ENCODE results near the gene MRGPRG.
"Not testable (repeated sequence)": the region's sequence is repeated elsewhere in the genome, so short reads cannot be mapped to it uniquely, and the experiment has no call there.

Gene MRGPRG

GRCh38 chr11:3218483-3219280 lies at the start of gene MRGPRG:
TSS of gene MRGPRG (minus strand) at chr11:3218813. CDS start at chr11:3218813, 0 bp downstream.
- no peak for DNase-seq (ENCODE audit: low read depth)

- DNase-seq (ENCODE audit: low read depth) = not testable (repeated sequence)
These were observed 43.9 kb upstream of the MRGPRG start for GRCh38 chr11:3262548-3262947.

- DNase-seq (ENCODE audit: low read depth) = not testable (repeated sequence)
These were observed 43.2 kb upstream of the MRGPRG start for GRCh38 chr11:3261831-3262230.

DNA sequence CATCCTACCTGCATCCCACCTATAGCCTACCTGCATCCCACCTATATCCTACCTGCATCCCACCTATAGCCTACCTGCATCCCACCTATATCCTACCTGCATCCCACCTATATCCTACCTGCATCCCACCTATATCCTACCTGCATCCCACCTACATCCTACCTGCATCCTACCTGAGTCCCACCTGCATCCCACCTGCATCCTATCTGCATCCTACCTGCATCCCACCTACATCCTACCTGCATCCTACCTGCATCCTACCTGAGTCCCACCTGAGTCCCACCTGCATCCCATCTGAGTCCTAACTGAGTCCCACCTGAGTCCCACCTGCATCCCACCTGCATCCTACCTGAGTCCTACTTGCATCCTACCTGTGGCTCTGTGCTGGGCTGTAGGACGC lies 38.9 kb upstream of the MRGPRG start:
- DNase-seq (ENCODE audit: low read depth) = not testable (repeated sequence)

- DNase-seq (ENCODE audit: low read depth) = not testable (repeated sequence)
These were observed 36.6 kb upstream of the MRGPRG start for GRCh38 chr11:3255241-3255640.

DNA sequence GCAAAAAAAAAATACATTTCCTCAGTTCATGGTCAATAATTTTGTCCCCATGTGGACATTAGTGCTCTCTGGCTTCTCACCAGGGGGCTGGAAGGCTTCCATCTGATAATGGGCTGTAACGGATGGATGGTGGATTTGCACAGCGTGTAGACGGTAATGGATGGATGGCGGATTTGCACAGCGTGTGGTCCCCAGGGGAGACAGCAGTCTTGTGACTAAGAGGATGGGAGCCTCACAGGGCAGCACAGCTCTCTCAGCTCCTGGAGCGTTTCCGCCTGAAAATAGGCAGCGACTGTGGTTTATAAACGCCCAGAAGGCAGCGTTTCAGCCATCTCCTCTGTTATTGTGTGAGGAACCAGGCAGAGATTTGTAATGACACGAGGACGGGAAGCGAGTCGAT lies 36.2 kb upstream of the MRGPRG start:
- not testable (repeated sequence) for DNase-seq (ENCODE audit: low read depth)

GRCh38 chr11:3245071-3245470 lies 26.5 kb upstream of the MRGPRG start:
- DNase-seq (ENCODE audit: low read depth) = no peak

GRCh38 chr11:3243880-3244279 lies 25.3 kb upstream of the MRGPRG start:
- DNase-seq (ENCODE audit: low read depth) = no peak

- DNase-seq (ENCODE audit: low read depth) = no peak
These were observed 18.5 kb upstream of the MRGPRG start for GRCh38 chr11:3237119-3237518.

GRCh38 chr11:3234846-3235245 lies 16.2 kb upstream of the MRGPRG start:
- DNase-seq (ENCODE audit: low read depth) = no peak

- DNase-seq (ENCODE audit: low read depth) = no peak
These were observed 14.3 kb upstream of the MRGPRG start for GRCh38 chr11:3232956-3233355.

GRCh38 chr11:3231851-3232744 lies 13.5 kb upstream of the MRGPRG start, which contains the start of gene MRGPRE:
TSS of gene MRGPRE (minus strand) at chr11:3232417. CDS start at chr11:3228799, 3,618 bp downstream.
- no peak for DNase-seq (ENCODE audit: low read depth)

- no peak for DNase-seq (ENCODE audit: low read depth)
These were observed 12.9 kb upstream of the MRGPRG start for GRCh38 chr11:3231550-3231850.

DNA sequence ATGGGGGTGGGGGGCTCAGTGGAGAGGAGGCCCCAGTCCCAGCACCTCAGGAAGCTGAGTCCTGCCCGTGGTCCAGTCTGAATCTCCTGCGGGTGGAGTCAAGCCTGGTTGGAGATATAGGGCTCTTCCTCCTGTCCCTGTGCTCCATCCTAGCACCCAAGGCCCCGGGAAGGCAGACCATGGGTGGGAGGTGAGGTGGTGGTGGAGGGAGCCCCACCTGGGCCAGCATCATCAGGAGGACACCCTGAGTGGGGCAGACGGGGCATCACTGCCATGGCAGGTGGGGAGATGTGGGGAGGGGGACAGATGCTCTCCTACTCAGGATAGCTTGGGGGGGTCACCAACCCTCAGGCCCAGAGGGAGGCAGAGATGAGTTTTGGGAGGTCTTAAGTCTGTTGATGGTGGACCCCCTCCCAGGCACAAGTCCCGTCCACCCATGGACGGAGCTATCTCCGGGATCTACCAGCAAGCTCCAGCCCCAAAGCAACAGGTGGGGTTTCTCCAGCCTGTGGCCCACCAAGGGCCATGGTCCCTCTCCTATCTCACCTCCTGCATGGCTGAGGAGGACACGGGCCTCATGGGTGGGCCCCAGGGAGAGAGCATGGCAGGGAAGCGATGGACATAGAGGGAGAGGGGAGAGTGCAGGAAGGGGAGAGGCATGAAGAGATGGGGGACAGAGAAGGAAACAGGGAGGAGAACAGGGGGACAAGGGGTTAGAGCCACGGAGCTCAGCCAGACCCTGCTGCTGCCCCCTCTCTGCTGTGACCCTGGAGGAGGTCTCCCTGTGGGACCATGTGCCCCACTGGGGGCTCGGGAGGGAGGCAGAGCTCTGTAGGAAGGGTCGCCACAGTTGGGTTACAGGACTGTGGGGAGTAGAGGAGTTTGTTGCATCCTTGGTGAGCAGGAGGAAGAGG lies 12.3 kb upstream of the MRGPRG start:
- no peak for DNase-seq (ENCODE audit: low read depth)

DNA sequence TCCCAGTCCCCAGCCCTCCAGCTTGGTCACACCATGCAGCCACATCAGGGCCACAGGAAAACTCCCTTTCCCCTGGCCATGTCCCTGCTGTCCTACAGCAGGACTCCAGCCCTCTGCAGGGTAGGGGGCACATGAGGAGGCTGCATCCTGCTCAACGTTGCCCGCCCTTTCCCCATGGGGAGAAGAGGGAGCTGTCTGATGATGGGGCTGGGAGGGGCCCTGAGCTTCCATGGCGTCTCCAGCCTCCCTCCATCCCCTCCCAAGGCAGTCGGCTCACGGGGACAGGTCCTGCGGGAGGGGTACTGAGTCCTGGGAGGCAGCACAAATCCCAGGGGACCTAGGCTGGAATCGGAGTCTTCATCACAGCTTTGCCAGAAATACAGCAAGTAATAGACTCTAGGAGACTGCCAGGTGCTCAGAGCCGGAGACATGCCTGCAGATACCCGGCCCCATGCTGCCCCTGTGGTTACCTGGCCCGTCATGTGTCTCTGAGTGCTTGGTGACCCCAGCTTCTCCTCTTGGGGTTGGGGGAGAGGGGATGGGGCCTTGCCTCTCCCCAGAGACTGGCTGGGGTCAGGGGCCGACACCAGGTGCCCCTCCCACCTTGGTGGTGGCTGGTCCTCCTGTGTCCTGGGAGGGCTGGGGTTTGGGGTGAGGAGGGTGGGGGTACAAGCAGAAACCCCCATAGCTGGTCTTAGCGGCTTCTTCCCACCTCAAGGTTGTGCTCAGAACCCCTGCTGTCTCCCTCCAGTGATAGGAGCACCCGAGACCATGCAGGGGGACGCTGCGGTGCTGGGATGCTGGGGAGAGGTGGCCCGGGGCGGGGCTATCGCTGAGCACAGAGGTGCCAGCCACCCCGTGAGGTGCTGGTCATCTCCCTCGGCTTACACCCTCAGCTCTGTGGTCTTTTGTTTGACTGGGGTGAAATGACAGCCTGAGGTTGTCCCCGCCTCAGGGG lies 11.3 kb upstream of the MRGPRG start:
- DNase-seq (ENCODE audit: low read depth) = no peak

GRCh38 chr11:3228445-3228829 lies 9.8 kb upstream of the MRGPRG start:
- no peak for DNase-seq (ENCODE audit: low read depth)

GRCh38 chr11:3227568-3228444 lies 9.2 kb upstream of the MRGPRG start:
- DNase-seq (ENCODE audit: low read depth) = no peak

DNA sequence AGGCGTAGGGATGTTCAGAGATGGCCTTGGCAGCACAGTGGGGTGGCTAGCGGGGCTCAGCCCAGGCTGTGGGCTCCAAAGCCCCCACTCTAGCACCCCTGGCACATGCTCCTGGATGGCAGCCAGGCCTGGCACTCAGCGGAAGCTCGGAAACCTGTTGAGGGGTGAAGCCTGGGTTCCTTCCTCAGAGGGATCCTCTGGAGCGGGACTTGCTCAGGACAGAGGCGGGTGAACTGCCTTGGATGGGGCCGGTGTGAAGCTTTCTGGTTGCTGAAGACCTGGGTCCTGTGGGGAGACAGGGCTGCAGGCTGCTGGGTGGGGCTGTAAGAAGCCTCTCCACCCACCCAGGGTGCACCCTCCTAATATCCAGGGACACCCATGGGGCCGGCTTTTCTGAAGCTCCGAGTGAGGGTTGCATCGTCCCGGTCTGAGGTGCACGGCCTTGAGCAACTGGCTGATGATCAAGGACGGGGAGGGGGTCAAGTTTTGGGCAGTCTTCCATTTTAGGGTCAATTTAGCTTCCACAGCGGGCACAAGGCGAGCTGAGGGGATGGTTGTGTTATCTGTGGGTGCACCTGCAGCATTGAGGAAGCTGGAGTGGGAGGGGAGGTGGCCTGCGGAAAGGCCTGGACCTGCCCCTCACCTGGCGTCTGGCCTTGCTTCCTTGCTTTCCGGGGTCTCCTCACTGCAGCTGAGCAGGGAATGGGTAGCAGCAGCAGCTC lies 8.4 kb upstream of the MRGPRG start:
- DNase-seq (ENCODE audit: low read depth) = no peak

Measured in GM04503 (cell line).